K562 (cell line): ENCODE results near the gene WWTR1. TPM values are rescaled to one million over a fixed set of nuclear protein-coding genes. Genes with fewer than 3 reads are reported as not detected.

Source experiments
- ATAC-seq: fragments of 200-7000 bp; cut with Tn5 transposase; 3 replicates; pipeline ENCODE4 v1.9.1; 2020; ENCODE audit warnings: moderate library complexity
- BruUV-seq: library from RNA; stranded (reverse); fragments of 400-500 nt; replicated peaks from 2 replicates; lab custom pipeline; 2021; lab: Mats Ljungman, UMichigan
- CTCF ChIA-PET: fragments of 300-600 bp; formaldehyde crosslinking; extraction: SDS; loops from one replicate; lab custom pipeline; 2021; ENCODE audit warnings: low intra/inter-chr PET ratio; lab: Yijun Ruan, JAX
- POLR2A ChIA-PET: fragments of 300-600, 350-650 bp; sonication (Branson Sonifier 250); formaldehyde crosslinking; extraction: SDS; loops from one replicate; lab custom pipeline; 2021; ENCODE audit warnings: antibody characterized with exemption, inconsistent platforms; lab: Yijun Ruan, JAX
- DNase-seq, 4 experiments: peaks; one replicate each; pipeline versions ENCODE4 v3.0.0 to v3.0.0-alpha.2; 2011 to 2018; ENCODE audit warnings: low spot score in 3 of 4, mixed read lengths in 3 of 4; ENCODE audit errors: extremely low read depth in 1 of 4
- FAIRE-seq: peaks from 2 replicates; lab custom pipeline; 2011; peaks lifted over from hg19 to GRCh38; lab: Jason Lieb, UNC
- H2AFZ ChIP-seq: 2 replicates; pipeline ENCODE4 v1.6.0; 2011; ENCODE audit warnings: low read depth, low read length, control low read depth, inconsistent platforms
- H3K27ac ChIP-seq: fragments of 200-600 bp; 3 replicates; pipeline ENCODE4 v1.8.0; 2011; ENCODE audit warnings: low read depth, mild to moderate bottlenecking, control low read depth, inconsistent platforms, low read length, moderate library complexity, mixed read lengths; ENCODE audit errors: extremely low read depth
- H3K27me3 ChIP-seq, 2 experiments: fragments of 300-600 bp in 1 of 2; 2 replicates in 1 of 2; 3 replicates in 1 of 2; pipeline versions ENCODE4 v1.6.0 to v1.8.0; 2011; ENCODE audit warnings: inconsistent platforms in 2 of 2, low read length in 2 of 2, mild to moderate bottlenecking in 1 of 2, mixed read lengths in 1 of 2, moderate library complexity in 1 of 2; ENCODE audit not compliant: control insufficient read depth in 2 of 2, insufficient read depth in 2 of 2
- H3K36me3 ChIP-seq: fragments of 300-600 bp; 3 replicates; pipeline ENCODE4 v1.8.0; 2011; ENCODE audit warnings: mild to moderate bottlenecking, low read length, inconsistent platforms; ENCODE audit not compliant: control insufficient read depth, insufficient read depth
- H3K4me1 ChIP-seq, 2 experiments: fragments of 200-600 bp in 1 of 2; replicated peaks in 1 of 2; 2 replicates in 1 of 2; 3 replicates in 1 of 2; pipeline versions ENCODE4 v1.5.1 to v1.8.0; 2011; ENCODE audit warnings: inconsistent platforms in 2 of 2, low read length in 2 of 2, mild to moderate bottlenecking in 1 of 2, mixed read lengths in 1 of 2, moderate library complexity in 1 of 2; ENCODE audit not compliant: control insufficient read depth in 2 of 2, insufficient read depth in 2 of 2
- H3K4me2 ChIP-seq: 2 replicates; pipeline ENCODE4 v1.6.1; 2011; ENCODE audit warnings: low read length, control low read depth, inconsistent platforms, mixed read lengths; ENCODE audit not compliant: insufficient read depth
- H3K4me3 ChIP-seq: fragments of 200-600 bp; sonication (generic), shearing (Covaris generic); 2 replicates; pipeline ENCODE4 v1.5.1; 2016; ENCODE audit warnings: control low read depth, inconsistent platforms
- H3K79me2 ChIP-seq: fragments of 200-600 bp; 3 replicates; pipeline ENCODE4 v1.8.0; 2011; ENCODE audit warnings: low read length, inconsistent platforms; ENCODE audit not compliant: control insufficient read depth, insufficient read depth
- H3K9ac ChIP-seq, 2 experiments: 2 replicates each; pipeline versions ENCODE4 v1.6.0 to v1.6.1; 2011; ENCODE audit warnings: low read depth in 2 of 2, low read length in 2 of 2, control low read depth in 1 of 2, inconsistent platforms in 1 of 2, mild to moderate bottlenecking in 1 of 2, mixed read lengths in 1 of 2; ENCODE audit not compliant: insufficient read depth in 1 of 2
- H3K9me1 ChIP-seq: one replicate; pipeline ENCODE4 v1.6.0; 2011; ENCODE audit warnings: inconsistent platforms, mild to moderate bottlenecking, low read length, moderate library complexity; ENCODE audit not compliant: control insufficient read depth, insufficient read depth
- H3K9me3 ChIP-seq: replicated peaks from 2 replicates; pipeline ENCODE4 v1.5.1; 2011; ENCODE audit warnings: low read depth, low read length, inconsistent platforms; ENCODE audit not compliant: control insufficient read depth, insufficient read depth
- H4K20me1 ChIP-seq: replicated peaks from 2 replicates; pipeline ENCODE4 v1.6.1; 2011; ENCODE audit warnings: low read length, inconsistent platforms, mixed read lengths; ENCODE audit not compliant: control insufficient read depth, insufficient read depth
- BCLAF1 ChIP-seq, 2 experiments: fragments of 450-650 bp in 1 of 2; IDR thresholded peaks; 2 replicates each; pipeline ENCODE4 v1.6.1; 2011 to 2017; ENCODE audit warnings: low read depth in 2 of 2, antibody characterized with exemption in 1 of 2, borderline replicate concordance in 1 of 2, low read length in 1 of 2, mild to moderate bottlenecking in 1 of 2, mixed read lengths in 1 of 2; ENCODE audit not compliant: control insufficient read depth in 1 of 2
- HBP1 ChIP-seq: fragments of 450-650 bp; formaldehyde crosslinking; IDR thresholded peaks from 2 replicates; pipeline ENCODE4 v1.4.0; 2022; ENCODE audit warnings: missing genetic modification characterization
- ILK ChIP-seq: fragments of 450-650 bp; IDR thresholded peaks from 2 replicates; pipeline ENCODE4 v1.6.1; 2016; ENCODE audit warnings: missing genetic modification characterization, low read depth, mild to moderate bottlenecking, missing compliant biosample characterization, moderate library complexity, borderline replicate concordance
- MIER1 ChIP-seq: fragments of 450-650 bp; IDR thresholded peaks from 2 replicates; pipeline ENCODE4 v1.6.1; 2016; ENCODE audit warnings: antibody characterized with exemption, mild to moderate bottlenecking, low read depth
- NR3C1 ChIP-seq: sonication (generic); formaldehyde crosslinking; IDR thresholded peaks from 2 replicates; pipeline ENCODE4 v1.8.1; 2022; ENCODE audit warnings: missing genetic modification reagents
- PURB ChIP-seq: sonication (generic); formaldehyde crosslinking; IDR thresholded peaks from 2 replicates; pipeline ENCODE4 v1.9.0; 2021; ENCODE audit warnings: low read depth, mild to moderate bottlenecking, missing genetic modification reagents
- SOX6 ChIP-seq: fragments of 450-650 bp; IDR thresholded peaks from 2 replicates; pipeline ENCODE4 v1.6.1; 2014; ENCODE audit warnings: mild to moderate bottlenecking
- ZNF174 ChIP-seq: fragments of 250-450 bp; sonication (Bioruptor Pico); IDR thresholded peaks from 2 replicates; pipeline ENCODE4 v1.4.0; 2020; ENCODE audit warnings: mild to moderate bottlenecking
- ZNF24 ChIP-seq: fragments of 450-650 bp; IDR thresholded peaks from 2 replicates; pipeline ENCODE4 v1.6.1; 2016
- WGBS: fragments of 100-300 bp; shearing (Covaris generic); methylation state at CpG from one replicate; pipeline ENCODE4 v1.1.6; 2016; ENCODE audit warnings: low coverage, mixed read lengths; ENCODE audit not compliant: insufficient coverage; ENCODE audit errors: missing lambda C conversion rate; 5-methylcytosine and 5-hydroxymethylcytosine counted together
- in situ Hi-C: fragments of 300-500 bp; cut with MboI; formaldehyde crosslinking; loops from 4 replicates; pipeline ENCODE4 v1.15.0; 2018; ENCODE audit warnings: inconsistent platforms, mixed read lengths
- intact Hi-C: fragments of 100-400 bp; cut with micrococcal nuclease; formaldehyde crosslinking; loops from 2 replicates; pipeline ENCODE4 v1.14.2; 2022
- polyA plus RNA-seq, 8 experiments: library from polyadenylated mRNA; depleted of rRNA in 4 of 8; stranded (reverse) in 5 of 8; unstranded in 3 of 8; fragments of >200 nt; fragmentation: Nextera tagmentation in 2 of 8; fragmentation: Illumina TruSeq in 1 of 8; extraction: Ambion mirVana in 2 of 8; extraction: Trizol in 1 of 8; gene quantifications; 2 replicates each; pipeline versions ENCODE4 v1.2.1 to v1.2.3, GENCODE V29; 2011 to 2014; ENCODE audit warnings: inconsistent platforms in 1 of 8, missing spikeins in 1 of 8
- total RNA-seq, 7 experiments: library from RNA; depleted of rRNA in 6 of 7; stranded (reverse); fragments of >200 nt in 6 of 7; fragmentation: Illumina TruSeq in 2 of 7; extraction: Trizol in 2 of 7; gene quantifications; 2 replicates each; pipeline versions ENCODE4 v1.2.1 to v1.2.3, GENCODE V29; 2011 to 2021; ENCODE audit warnings: low replicate concordance in 1 of 7
- TF ChIP-seq, protein P1 (sequence below): fragments of 450-650 bp; IDR thresholded peaks from one replicate; pipeline ENCODE4 v1.6.1; 2018; ENCODE audit warnings: mild to moderate bottlenecking, moderate library complexity; ENCODE audit not compliant: partially characterized antibody

WWTR1 gene
- total and polyA plus RNA-seq, 9 of the 15 experiments (the other 6 are each of a cell fraction or from before 2014, with no cell fraction given) = 0.04 to 1.5 (median 0.60) TPM

DNA sequence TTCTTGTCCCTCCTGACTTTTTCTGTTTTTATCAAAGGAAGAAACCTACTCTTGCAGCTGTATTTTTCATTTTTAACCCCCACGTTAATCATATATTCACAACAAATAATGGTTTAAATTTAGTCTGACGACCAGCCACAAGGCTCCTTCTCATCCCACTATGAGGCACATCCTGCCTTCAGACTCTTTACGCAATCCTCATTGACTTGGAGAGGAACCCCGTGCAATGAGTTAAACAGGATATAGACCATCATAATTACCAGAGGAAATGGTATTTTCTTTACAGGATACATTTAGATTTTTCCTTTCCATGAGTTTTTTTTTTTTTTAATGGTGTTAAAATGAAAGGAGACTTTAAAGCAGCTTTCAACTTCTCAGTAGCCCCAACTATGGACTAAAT, 68.5 kb downstream of the WWTR1 start:
- no peak overlapping the region for H3K4me3 ChIP-seq
- no peak overlapping the region for H2AFZ ChIP-seq
- H3K9me3 ChIP-seq = no peaks in the 10 kb centered on the region
- H3K4me1 ChIP-seq = no peaks in the 10 kb centered on the region
- H3K27ac ChIP-seq = no peak overlapping the region
- H3K9me1 ChIP-seq = no peaks in the 10 kb centered on the region
- in situ Hi-C loops (no loop called here), intact Hi-C loops (no loop called here)
- no peaks in the 10 kb centered on the region for H4K20me1 ChIP-seq
- H3K36me3 ChIP-seq = no peaks in the 10 kb centered on the region
- CTCF ChIA-PET = no interaction called here
- H3K4me2 ChIP-seq = no peak overlapping the region
- no peaks in the 10 kb centered on the region for H3K79me2 ChIP-seq
- BruUV-seq = no TSS peak
- TF ChIP-seq ZNF24 (no peak), NR3C1 (CRISPR knock-in tag) (no peak)
- TF ChIP-seq, protein P1, sequence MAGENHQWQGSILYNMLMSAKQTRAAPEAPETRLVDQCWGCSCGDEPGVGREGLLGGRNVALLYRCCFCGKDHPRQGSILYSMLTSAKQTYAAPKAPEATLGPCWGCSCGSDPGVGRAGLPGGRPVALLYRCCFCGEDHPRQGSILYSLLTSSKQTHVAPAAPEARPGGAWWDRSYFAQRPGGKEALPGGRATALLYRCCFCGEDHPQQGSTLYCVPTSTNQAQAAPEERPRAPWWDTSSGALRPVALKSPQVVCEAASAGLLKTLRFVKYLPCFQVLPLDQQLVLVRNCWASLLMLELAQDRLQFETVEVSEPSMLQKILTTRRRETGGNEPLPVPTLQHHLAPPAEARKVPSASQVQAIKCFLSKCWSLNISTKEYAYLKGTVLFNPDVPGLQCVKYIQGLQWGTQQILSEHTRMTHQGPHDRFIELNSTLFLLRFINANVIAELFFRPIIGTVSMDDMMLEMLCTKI = no peak
- TF ChIP-seq, all 486 proteins: peak for 0
- WGBS = 24% methylated on average over 4 of the region's 4 CpGs
- Histone ChIP-seq H3K9ac (no peak overlapping the region), H3K27me3 (peaks cover 8 to 17% of the 10 kb centered on the region in 2 experiments; a peak in 3 of 5 replicates)
- DNase-seq (no peak), FAIRE-seq (peak; percentile 11), ATAC-seq (no peak)
- POLR2A ChIA-PET = no interaction called here

DNA sequence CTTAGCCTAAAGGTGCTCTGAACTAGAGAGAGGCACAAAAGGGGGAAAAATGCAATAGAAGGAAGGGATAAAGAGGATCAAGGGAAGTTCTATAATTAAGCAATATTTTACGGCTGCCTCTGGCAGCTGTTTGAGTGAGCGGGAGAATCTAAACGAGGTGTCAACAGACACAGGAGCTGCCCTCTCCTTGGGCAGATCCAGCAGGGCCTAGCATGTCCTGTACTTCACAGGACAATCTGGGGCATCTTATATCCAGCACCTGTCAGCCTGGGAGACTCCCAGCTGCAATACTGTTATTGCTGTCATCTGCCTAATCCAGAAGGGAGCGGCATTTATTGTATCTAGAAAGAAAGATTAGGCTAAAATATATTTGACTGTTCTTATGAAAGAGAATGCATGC, 68.9 kb downstream of the WWTR1 start:
- no peaks in the 10 kb centered on the region for H3K4me1 ChIP-seq
- no peak for DNase-seq
- no peaks in the 10 kb centered on the region for H3K79me2 ChIP-seq
- CTCF ChIA-PET = no interaction called here
- H3K27ac ChIP-seq = no peak overlapping the region
- no peaks in the 10 kb centered on the region for H3K36me3 ChIP-seq
- H3K4me2 ChIP-seq = no peak overlapping the region
- WGBS = 18% methylated on average over 4 of the region's 4 CpGs
- H3K27me3 ChIP-seq = peaks cover 10 to 17% of the 10 kb centered on the region in 2 experiments; a peak in 3 of 5 replicates
- BruUV-seq = no TSS peak
- H3K9ac ChIP-seq = no peak overlapping the region
- H3K9me1 ChIP-seq = no peaks in the 10 kb centered on the region
- intact Hi-C loops (no loop called here), in situ Hi-C loops (no loop called here)
- ATAC-seq = no peak
- H2AFZ ChIP-seq = no peak overlapping the region
- POLR2A ChIA-PET = interaction anchor here (0.7 to 1.4 kb wide), 4 partner anchors 9 to 34 kb away, joined by 3 read pairs; no protein-coding TSS in a partner anchor
- no peak overlapping the region for H3K4me3 ChIP-seq
- FAIRE-seq = no peak
- H3K9me3 ChIP-seq = no peaks in the 10 kb centered on the region
- no peaks in the 10 kb centered on the region for H4K20me1 ChIP-seq
- TF ChIP-seq ZNF174 (CRISPR knock-in tag) (no peak), MIER1 (no peak), BCLAF1 (IDR thresholded peaks at IDR 0.05; ENCODE audit: borderline replicate concordance in 1 of 2, control insufficient read depth in 1 of 2, low read depth in 2 of 2, low read length in 1 of 2) (no peak), SOX6 (no peak), PURB (CRISPR knock-in tag) (no peak), HBP1 (CRISPR knock-in tag) (no peak), ILK (no peak)
